Activated gamma-delta T cell treated with anti-CD3 and anti-CD28 coated beads, Interleukin-2, amount 50 U/mL, for 16 hours (primary cell): Measurements from ENCODE around the gene BHMT.
"Not testable (repeated sequence)": the region's sequence is repeated elsewhere in the genome, so short reads cannot be mapped to it uniquely, and the experiment has no call there.

Experiments
- DNase-seq: peaks from one replicate; pipeline ENCODE4 v3.0.0-alpha.2; 2020; ENCODE audit warnings: low read depth

Gene BHMT

GRCh38 chr5:79172269-79172668 lies 60.7 kb downstream of the BHMT start:
- no peak for DNase-seq

GRCh38 chr5:79173626-79174025 lies 62.0 kb downstream of the BHMT start:
- DNase-seq = no peak

DNA sequence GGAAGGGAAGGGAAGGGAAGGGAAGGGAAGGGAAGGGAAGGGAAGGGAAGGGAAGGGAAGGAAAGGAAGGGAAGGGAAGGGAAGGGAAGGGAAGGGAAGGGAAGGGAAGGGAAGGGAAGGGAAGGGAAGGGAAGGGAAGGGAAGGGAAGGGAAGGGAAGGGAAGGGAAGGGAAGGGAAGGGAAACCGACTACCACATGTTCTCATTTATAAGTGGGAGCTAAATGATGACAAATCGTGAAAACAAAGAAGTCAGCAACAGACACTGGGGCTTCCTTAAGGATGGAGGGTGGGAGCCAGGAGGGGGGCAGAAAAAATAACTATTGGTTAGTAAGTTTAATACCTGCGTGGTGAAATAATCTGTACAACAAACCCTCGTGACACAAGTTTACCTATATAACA lies 68.8 kb downstream of the BHMT start:
- not testable (repeated sequence) for DNase-seq

- no peak for DNase-seq
Observed at GRCh38 chr5:79181419-79182022, 69.9 kb downstream of the BHMT start.
